GM19395 (cell line): ENCODE data around the gene NANOS2.

ENCODE experiments used
- ATAC-seq: cut with Tn5 transposase; IDR thresholded peaks from one replicate; pipeline ENCODE4 v1.9.1; 2021; ENCODE audit warnings: mild to moderate bottlenecking, moderate library complexity; ENCODE audit not compliant: unreplicated experiment

NANOS2 gene

DNA sequence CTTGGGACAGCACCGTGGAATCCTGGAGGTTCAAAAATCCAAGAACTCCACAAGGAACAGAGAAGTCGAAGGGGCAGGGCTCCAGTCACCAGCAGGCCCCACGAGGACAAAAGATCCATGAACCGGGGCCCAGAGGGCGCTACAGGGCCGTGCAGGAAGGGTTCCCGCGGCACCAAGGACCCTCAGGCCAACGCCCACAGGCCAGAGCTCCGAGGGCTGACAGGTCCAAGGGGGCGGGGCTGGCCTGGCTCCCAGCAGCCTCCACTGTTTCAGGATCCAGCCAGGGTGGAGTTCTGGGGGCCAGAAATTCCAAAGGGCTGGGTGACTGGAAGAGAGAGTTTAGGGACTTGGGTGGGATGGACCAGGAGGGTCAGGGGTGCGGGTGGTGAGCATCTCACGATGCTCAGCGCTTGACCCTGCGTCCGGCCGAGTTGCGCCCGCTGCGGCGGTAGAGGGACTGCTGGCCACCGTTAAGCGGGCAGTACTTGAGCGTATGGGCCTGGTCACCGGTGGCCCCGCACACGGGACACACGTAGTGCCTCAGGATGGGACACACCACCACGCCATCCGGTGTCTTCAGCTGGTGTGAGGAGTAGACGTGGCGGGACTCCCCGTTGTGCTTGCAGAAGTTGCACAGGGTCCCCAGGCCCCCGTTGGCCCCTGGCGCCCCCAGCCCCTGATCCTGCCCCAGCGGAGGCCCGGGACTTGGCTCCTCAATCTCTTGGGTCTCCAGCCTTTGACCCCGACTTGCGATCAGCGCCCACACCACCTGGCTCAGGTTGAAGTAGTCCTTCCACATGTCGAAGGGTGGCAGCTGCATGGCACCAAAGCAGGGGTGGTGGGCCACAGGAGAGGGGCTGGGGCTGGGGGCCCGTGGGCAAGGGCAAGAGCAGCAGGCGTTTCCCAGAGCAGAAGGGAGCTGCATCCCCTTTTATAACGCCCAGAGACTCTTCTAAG, at the start of gene NANOS2:
TSS of gene NANOS2 (minus strand) at position 905 of the 957 bp plus-strand sequence. CDS start at position 820, 85 bp downstream.
- ATAC-seq = no peak

DNA sequence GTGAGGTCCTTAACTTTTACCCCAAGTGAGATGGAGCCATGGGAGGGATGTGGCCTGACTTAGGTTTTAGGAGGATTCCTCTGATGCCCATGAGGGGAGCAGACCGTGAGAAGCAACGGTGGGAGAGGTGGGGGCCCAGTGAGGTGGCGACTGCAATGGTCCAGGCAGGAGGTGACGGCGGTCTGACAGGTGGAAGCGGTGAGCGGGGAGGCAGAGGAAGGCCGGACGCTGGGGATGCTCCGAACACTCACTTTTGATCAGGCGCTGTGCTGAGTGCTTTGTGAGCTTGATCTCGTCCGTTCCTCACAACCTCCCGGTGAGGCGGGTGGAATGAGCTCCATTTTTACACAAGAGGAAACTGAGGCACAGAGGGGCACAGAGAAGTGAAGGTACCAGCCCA, 47.4 kb upstream of the NANOS2 start:
- no peak for ATAC-seq

DNA sequence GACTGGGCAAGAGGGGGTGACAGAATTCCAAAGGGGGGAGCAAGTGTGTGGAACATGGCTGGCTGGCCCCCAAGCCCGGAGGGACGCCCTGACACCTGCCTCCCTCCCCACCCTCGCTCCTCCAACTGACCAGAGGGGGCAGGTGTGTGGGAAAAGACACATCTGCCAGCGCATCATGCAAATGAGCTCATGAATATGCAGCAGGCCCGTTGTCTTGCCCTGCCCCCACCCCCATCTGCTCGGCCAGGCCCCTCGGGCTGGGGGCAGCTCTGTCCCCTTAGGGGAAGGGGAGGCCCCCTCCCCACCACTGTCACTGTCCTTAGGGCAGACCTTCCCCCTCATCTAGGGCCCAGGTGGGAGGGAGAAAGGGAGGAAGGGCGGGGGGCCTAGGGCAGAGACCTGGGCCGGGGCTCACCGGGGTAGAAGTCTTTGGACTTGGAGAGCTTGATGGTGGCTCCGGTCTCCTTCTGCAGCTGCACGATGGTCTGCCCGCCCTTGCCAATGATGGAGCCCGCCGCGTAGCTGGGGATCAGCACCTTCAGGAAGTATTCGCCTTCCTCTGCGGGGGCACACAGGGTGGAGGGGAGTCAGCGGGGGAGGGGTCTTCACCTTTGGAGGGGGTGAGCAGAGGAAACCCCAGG, 46.1 kb upstream of the NANOS2 start:
- ATAC-seq = no peak

DNA sequence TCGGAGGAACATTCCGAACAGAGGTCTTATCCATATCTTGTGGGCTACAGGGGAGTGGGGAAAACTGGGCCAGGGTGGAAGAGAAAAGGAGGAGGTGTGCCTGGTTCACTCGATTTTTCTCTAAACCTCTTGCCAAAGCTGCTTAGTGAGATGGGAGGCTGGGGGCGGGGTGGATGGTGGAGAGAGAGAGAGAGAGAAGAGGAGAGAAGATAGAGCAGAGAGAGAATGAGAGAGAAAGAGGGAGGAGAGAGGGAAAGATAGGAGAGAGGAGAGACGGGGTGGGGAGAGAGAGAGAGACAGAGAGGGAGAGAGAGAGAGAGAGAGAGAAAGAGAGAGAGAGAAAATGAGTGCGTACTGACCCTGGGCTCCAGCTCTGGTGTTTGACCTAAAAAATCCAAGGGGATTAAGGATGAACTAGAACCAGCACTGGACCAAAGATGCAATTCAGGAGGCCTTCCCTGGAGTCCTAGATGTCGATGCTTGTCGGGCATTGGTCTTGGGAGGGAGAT, 45.0 kb upstream of the NANOS2 start:
- ATAC-seq = no peak

DNA sequence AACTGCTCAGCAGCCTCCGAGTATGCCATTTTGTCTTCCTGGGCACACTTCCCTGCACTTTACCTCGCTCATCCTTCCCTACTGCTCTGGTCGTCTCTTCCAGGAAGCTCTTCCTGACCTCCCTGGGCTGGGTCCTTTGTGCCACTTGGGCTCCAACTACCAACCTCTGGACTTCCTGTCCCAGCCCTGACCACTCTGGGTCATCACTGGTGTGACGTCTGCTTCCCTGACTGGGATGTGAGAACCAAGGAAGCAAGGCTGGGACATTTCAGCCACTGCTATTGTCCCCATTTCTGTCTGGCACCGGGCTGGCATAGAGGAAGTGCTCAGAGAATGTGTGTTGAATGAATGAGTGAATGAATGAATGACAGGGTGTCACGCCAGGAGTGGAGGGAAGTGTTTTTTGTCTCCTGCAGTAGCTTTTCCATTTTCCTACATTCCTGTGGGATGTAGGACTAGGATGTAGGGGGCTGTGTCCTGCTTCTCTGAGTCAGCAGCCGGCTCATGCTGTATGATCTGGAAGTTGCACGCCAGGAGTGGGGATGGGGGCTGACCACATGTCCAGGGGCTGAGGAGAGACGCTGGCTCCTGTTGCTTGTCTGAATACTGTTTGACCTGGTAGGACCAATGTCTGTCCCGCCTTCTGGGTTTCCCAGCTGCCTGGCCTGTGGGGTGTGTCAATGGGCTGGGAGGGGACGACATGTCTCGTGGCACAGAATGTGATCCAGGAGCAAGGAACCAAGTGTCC, 44.4 kb upstream of the NANOS2 start:
- no peak for ATAC-seq

DNA sequence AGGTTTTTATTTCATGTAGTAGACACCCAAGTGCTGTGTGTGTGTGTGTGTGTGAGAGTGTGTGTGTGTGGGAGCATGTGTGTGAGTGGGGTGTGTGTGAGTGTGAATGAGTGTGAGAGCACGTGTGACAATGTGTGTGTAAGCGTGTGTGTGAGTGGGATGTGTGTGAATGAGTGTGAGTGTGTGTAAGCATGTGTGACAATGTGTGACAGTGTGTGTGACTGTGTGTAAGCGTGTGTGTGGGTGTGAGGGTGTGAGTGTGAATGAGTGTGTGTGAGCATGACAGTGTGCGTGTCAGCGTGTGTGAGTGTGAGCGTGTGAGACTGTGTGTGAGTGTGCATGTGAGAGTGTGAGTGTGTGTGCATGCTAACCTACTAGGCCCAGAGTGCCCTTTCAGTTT, 43.7 kb upstream of the NANOS2 start:
- no peak for ATAC-seq

DNA sequence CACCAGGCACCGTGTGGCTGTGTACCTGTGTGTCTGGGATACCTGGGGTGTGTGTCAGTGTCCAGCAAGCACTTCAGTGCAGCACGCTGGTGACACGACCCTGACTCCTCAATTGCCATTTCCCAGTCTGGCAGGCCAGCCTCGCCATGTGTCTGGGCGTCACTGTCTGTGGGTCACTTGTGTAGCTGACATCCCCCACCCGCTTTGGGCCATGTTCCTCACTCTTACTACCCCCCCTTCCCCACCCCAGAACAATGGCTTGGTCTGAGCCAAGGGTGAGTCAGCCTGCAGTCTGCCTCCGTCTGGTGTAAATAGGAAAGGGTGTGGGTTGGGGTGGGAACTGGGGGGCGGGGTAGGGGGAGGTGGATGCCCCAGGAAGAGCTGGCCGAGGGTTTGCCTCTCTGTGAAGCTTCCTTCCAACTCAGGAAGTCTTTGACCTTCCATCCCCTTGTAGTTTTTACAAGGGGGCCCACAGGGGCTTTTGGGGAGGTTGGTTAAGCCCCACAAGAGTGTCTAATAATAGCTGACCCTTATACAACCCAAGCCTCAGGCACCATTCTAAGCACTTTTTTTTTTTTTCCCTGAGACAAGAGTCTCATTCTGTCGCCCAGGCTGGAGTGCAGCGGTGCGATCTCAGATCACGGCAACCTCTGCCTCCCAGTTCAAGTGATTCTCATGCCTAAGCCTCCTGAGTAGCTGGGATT, 41.5 kb upstream of the NANOS2 start:
- ATAC-seq = no peak

DNA sequence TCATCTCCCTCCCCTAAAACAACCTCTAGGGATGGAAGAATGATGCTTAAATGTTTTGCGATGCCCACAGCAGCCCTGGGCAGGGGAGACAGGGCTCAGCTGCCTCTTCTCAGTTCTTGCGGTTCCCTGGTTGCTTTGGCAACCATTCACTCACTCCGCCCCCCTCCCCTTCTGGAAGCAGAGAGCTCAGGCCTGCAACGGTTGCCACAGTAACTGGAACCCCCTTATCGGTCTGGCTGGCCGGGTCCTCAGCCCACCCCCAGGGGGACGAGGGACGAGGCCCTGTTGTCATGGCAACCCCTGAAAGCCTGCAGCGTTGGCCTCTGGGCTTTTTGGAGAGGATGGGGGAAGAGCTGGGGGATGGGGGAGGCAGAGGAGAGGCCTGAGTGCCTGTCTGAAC, 39.6 kb upstream of the NANOS2 start:
- no peak for ATAC-seq

DNA sequence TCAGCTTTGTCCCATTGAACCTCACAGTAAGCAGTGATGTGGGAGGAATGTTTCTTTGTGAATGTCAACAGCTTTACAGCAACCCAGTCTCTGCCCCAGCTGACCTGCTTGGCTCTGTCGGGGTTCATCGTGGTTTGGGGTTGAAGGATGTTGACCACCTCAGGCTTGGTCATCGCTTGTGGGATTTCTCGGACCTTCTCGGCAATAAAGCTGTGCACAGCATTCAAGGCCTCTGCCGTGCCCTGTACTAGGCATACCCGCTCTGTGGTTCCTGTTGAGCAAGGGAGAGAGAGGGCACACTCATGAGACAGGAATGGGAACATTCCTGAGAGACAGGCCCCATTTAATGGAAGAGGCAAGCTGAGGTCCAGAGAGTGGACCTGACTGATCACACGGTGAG, 39.1 kb upstream of the NANOS2 start:
- no peak for ATAC-seq

DNA sequence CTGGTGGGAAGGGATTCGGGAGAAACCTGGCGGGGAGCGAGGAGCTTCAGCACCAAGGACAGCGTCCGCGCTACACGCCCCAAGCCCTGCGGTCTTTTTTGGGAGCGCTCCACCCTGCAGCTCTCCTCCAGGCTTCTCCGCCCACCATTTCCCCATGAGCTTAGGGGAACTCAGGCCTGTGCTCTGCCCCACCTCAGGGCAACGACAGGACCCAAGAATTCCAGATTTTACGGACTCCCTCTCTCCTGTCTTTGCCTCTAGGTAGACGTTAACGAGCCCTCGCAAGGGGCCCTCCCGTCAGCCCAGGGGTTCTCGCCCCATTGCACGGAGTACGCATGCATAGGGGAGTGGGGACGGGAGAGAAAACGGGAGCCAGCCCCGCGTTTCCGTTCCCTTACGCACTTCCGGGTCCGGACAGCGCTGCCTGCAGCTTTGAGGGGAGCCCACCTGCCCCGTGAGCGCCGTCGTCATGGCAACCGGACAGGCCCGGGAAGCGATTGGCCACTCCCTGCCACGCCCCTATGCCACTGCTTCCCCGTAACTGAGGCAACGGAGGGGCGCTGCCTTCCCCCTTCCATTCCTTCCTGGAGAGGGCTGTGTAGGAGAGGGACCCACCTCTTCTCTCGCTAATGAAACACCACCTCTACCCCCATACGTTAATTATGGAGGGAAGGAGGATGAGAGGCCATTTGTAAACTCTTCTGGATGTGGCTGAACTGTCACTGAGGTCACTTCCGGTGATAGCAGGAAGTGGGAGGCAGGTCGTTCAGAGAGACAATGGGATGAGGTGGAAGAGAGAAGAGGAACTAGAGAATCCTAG, 38.3 kb upstream of the NANOS2 start:
- ATAC-seq = no peak

DNA sequence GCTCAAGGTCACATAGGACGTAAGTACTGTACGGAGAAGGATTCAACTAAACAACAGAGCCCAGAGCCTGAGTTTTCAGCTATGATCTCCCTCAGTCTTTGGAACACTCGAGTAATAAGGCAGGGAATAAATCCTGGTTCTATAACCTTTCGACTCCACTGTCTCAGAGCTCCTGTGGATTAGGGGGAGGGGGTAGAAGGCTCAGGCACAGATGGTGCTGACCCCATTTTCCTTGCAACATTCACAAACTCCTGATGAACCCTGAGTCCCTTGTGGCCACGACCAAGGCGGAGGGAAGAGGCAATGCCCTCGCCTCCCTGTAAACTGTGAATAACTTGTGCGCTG, 37.7 kb upstream of the NANOS2 start:
- ATAC-seq = no peak

DNA sequence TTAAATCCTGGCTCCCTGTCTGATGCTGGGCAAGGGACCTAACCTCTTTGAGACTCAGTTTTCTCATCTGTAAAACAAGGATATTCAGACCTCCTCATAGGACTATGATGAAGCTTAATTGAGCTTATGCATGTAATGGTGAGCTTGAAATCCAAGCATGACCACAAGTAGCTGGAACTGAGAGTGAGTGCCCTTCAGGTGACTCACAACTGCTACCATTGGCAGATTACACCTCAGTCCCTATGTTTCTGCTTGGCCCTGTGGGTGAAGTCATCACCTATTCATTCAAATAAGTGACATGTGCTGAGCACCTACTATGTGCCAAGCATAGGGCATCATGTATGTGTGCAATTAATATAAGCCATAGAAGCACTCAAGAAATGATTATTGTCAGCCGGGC, 33.3 kb upstream of the NANOS2 start:
- no peak for ATAC-seq

DNA sequence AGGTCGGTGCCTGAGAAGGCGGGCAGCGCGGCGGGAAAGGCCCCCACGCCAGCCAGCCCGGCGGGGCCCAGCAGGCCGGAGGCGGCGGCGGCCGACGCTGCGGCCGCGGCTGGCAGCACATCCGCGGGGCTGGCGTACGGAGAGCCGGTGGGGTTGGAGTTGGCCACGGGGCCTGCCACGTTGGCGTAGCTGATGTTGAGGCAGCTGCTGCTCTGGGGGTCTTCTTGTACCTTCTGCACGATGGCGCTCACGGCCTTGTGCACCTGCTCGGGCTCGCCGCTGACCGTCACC, 25.9 kb upstream of the NANOS2 start:
- no peak for ATAC-seq

DNA sequence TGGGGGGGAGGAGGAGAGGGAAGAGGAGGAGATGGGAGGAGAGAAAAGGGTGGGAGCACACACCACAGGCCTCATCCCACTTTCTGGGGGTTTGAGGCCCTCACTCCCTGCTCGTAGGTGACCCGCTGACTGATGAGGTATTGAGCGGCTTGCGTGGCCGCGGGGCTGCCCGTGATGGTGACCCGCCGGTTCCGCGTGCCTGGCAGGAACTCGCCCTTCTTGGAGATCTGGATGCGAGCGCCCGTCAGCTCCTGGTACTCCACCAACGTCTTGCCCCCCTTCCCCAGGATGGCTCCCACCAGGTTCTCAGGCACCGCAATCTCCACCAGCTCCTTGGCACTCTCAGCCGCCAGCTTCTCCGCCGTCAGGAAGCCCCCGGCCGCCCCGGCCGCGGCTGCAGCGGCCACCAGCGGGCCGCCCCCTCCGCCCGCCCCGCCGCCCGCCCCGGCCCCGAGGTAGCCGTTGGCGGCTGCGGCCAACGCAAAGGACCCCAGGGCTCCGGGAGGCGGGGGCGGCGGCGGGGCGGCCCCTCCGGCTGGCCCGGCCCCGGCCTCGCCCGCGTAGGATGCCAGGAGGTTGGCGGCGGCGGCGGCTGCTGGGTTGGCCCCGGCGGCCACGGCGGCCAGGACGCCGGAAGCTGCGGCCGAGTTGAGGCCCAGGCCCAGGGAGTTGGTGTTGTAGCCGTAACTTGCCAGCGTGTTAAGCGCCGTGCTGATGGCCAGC, 25.4 kb upstream of the NANOS2 start:
- ATAC-seq = no peak

DNA sequence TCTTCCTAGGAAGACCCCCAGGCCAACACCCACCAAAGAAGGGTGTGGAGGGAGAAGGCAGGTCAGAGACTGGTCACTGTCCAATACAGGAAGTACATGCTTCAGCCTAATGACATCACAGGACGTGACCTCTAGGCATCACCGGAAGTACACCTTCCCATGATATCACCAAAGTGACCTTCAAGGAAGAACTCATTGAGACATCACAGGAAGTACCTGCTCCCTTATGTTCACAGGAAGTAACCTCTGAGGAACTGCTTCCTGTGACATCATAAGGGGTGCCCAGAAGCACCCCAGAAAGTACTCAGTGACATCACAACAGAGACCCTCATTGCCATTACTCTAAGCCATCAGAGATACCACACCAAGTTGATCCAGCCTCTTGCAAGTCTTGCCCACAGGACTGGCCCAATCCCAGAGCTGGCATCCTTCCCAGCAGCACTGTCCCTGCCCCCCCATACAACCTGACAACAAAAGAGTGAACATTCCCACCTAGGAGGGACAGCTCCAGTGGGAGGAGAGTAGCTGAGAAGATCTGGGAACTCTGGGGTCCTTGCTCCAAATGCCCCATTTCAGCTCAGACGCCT, 24.2 kb upstream of the NANOS2 start:
- no peak for ATAC-seq

DNA sequence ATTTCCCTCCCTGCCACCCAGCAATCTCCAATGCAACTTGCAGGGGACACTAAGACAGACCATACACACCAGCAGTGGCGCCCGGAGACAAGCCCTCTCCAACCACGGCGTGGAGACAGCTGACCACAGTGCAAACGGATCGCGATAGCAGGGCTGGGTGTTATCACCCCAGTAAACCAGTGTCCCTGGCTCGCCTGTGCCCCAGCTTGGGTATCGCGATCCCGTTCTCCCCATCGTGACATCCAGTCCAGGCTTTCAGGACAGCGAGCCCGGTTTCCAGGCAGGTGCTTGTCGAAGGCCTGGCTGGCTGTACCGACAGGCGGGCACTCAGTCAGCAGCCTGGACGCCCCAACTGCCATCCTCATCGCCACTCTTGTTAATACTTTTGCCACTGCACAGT, 20.7 kb upstream of the NANOS2 start:
- ATAC-seq = no peak

DNA sequence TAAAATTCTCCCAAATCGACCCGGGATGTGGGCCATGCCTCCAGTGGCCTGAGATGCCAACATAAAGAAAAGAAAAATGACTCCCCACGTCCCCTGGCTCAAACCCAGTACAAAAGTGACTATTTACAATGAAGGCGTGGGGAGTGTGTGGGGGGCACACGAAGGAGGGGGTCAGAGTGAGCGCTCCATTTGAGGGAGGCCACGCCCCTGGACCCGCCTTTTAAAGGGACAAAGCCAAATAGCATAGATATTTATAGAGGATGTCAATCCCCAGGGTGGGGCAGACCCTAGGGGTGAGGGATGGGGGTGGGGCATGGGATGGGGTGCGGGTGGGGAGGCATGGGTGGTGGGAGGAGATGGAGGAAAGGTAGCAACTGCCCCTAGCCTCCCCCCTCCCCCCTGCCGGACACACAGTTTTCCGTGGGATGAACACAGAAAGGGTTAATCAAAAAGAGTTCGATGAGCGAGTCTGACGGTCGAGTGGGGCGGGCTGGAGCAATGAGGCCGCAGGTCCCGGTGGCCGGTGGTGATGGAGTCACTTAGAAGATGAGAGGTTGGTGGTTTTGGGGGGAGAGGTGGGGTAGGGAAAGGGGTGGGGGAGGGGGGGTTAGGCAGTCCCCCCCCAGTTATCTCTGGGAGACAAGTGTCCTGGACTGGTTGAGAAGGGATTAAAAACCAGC, 20.1 kb upstream of the NANOS2 start:
- ATAC-seq = no peak

DNA sequence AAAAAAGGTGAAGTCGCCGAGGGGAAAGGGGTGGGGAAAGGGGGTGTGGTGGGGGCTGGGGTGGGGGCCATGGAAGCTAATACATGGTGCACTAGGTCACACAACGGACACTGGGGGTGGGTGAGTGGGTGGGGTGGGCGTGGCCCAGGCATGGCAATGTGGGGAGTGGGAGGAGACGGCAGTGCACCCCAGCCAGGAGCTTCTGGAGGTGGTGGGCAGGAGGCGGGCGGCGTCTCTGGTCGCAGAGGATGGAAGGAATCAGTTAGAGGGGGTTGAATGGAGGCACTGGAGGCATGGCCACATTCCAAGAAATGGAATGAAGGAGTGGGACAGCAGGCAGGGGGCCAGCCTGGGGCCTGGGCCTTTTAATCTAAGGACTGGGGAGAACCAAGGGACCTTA, 19.2 kb upstream of the NANOS2 start:
- no peak for ATAC-seq

DNA sequence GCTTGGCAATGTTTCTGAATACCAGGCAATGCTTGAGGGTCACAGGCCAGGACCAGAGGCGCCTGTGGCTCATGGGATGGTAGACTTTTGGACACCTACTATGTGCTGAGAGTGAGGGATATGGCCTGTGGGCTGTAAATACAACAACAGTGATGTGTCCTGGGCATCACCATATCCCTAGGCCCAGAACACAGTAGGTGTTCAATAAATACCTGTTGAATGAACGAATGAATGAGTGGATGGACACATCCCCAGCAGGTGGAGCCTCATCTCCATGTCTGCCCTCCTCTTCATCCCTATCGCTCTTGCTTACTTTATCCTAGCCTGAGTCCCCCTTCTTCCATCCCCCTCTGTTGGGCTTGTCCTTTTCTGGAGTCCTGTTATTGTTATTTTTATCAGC, 16.5 kb upstream of the NANOS2 start:
- no peak for ATAC-seq
